Measurements from ENCODE around the gene C17orf75. TPM values are rescaled to one million over a fixed set of nuclear protein-coding genes. Genes with fewer than 3 reads are reported as not detected.
"Not testable (repeated sequence)": the region's sequence is repeated elsewhere in the genome, so short reads cannot be mapped to it uniquely, and the experiment has no call there.

The C17orf75 gene
- total RNA-seq, 1 donor from 2014 or later, result 16.8 TPM

- TF ChIP-seq CTCF (IDR thresholded peaks at IDR 0.05; ENCODE audit: insufficient read depth, low read length, severe bottlenecking), result no peak
- H3K36me3 ChIP-seq (ENCODE audit: control insufficient read depth, insufficient read depth, low read length), result no peaks in the 10 kb centered on the region
- FAIRE-seq (no peak), DNase-seq (ENCODE audit: low read depth) (peak; percentile 26)
- H3K27me3 ChIP-seq (ENCODE audit: control insufficient read depth, insufficient read depth, low read length), result no peaks in the 10 kb centered on the region
- H3K4me3 ChIP-seq (ENCODE audit: low read depth, low read length), result no peak overlapping the region
Observed at GRCh38 chr17:32323811-32324491, 18.0 kb downstream of the C17orf75 start.

GRCh38 chr17:32323046-32323445, 18.9 kb downstream of the C17orf75 start:
- no peak for TF ChIP-seq CTCF (IDR thresholded peaks at IDR 0.05; ENCODE audit: insufficient read depth, low read length, severe bottlenecking)
- H3K27me3 ChIP-seq (ENCODE audit: control insufficient read depth, insufficient read depth, low read length), result no peaks in the 10 kb centered on the region
- H3K36me3 ChIP-seq (ENCODE audit: control insufficient read depth, insufficient read depth, low read length), result no peaks in the 10 kb centered on the region
- DNase-seq (ENCODE audit: low read depth) (no peak), FAIRE-seq (peak; percentile 18)
- H3K4me3 ChIP-seq (ENCODE audit: low read depth, low read length), result no peak overlapping the region

- DNase-seq (ENCODE audit: low read depth), result no peak
- no peak for FAIRE-seq
- no peak overlapping the region for H3K4me3 ChIP-seq (ENCODE audit: low read depth, low read length)
- no peaks in the 10 kb centered on the region for H3K36me3 ChIP-seq (ENCODE audit: control insufficient read depth, insufficient read depth, low read length)
- TF ChIP-seq CTCF (IDR thresholded peaks at IDR 0.05; ENCODE audit: insufficient read depth, low read length, severe bottlenecking), result no peak
- no peaks in the 10 kb centered on the region for H3K27me3 ChIP-seq (ENCODE audit: control insufficient read depth, insufficient read depth, low read length)
Observed at GRCh38 chr17:32320847-32321246, 21.1 kb downstream of the C17orf75 start.

- not testable (repeated sequence) for H3K27me3 ChIP-seq (ENCODE audit: control insufficient read depth, insufficient read depth, low read length); DNase-seq (ENCODE audit: low read depth); FAIRE-seq; H3K4me3 ChIP-seq (ENCODE audit: low read depth, low read length); H3K36me3 ChIP-seq (ENCODE audit: control insufficient read depth, insufficient read depth, low read length)
Observed at GRCh38 chr17:32320080-32320479, 21.9 kb downstream of the C17orf75 start.

GRCh38 chr17:32319548-32319905, 22.4 kb downstream of the C17orf75 start:
- H3K36me3 ChIP-seq (ENCODE audit: control insufficient read depth, insufficient read depth, low read length), result no peaks in the 10 kb centered on the region
- H3K27me3 ChIP-seq (ENCODE audit: control insufficient read depth, insufficient read depth, low read length), result peaks cover 2% of the 10 kb centered on the region
- DNase-seq (ENCODE audit: low read depth), result peak; percentile 32
- peak; percentile 94 for TF ChIP-seq CTCF (IDR thresholded peaks at IDR 0.05; ENCODE audit: insufficient read depth, low read length, severe bottlenecking)
- FAIRE-seq, result no peak
- H3K4me3 ChIP-seq (ENCODE audit: low read depth, low read length), result no peak overlapping the region

GRCh38 chr17:32318071-32318470, 23.9 kb downstream of the C17orf75 start:
- DNase-seq (ENCODE audit: low read depth), result no peak

More at GRCh38 chr17:32318071-32318470, 23.9 kb downstream of the C17orf75 start:
- no peaks in the 10 kb centered on the region for H3K36me3 ChIP-seq (ENCODE audit: control insufficient read depth, insufficient read depth, low read length)
- FAIRE-seq, result no peak
- TF ChIP-seq CTCF (IDR thresholded peaks at IDR 0.05; ENCODE audit: insufficient read depth, low read length, severe bottlenecking), result no peak
- peaks cover 2% of the 10 kb centered on the region for H3K27me3 ChIP-seq (ENCODE audit: control insufficient read depth, insufficient read depth, low read length)
- H3K4me3 ChIP-seq (ENCODE audit: low read depth, low read length), result no peak overlapping the region
